Uterus (tissue), 2 donors: ENCODE results near the gene CCDC88A.

Source experiments
- CTCF ChIP-seq, 4 experiments: fragments of 200-600 bp in 2 of 4; fragments of 450-650 bp in 2 of 4; sonication (generic) in 2 of 4; IDR thresholded peaks; one replicate each; pipeline ENCODE4 v1.5.1; 2016 to 2019; ENCODE audit warnings: antibody characterized with exemption in 4 of 4, mild to moderate bottlenecking in 2 of 4, moderate library complexity in 1 of 4
- POLR2A ChIP-seq, 2 donors: fragments of 450-650 bp; IDR thresholded peaks; one replicate each; pipeline ENCODE4 v1.6.1; 2016; ENCODE audit warnings: antibody characterized with exemption in 2 of 2, mild to moderate bottlenecking in 1 of 2, moderate library complexity in 1 of 2

GRCh38 chr2:55418512-55419232 is 984 bp downstream of the CCDC88A start:
- TF ChIP-seq CTCF (IDR thresholded peaks at IDR 0.05) (no peak), POLR2A (IDR thresholded peaks at IDR 0.05) (no peak)
